ENCODE results near the gene LRRTM4. TPM values are rescaled to one million over a fixed set of nuclear protein-coding genes. Genes with fewer than 3 reads are reported as not detected.

Gene LRRTM4
- total and polyA plus RNA-seq, 4 donors, result 0.52 to 2.7 TPM; not detected in 2

DNA sequence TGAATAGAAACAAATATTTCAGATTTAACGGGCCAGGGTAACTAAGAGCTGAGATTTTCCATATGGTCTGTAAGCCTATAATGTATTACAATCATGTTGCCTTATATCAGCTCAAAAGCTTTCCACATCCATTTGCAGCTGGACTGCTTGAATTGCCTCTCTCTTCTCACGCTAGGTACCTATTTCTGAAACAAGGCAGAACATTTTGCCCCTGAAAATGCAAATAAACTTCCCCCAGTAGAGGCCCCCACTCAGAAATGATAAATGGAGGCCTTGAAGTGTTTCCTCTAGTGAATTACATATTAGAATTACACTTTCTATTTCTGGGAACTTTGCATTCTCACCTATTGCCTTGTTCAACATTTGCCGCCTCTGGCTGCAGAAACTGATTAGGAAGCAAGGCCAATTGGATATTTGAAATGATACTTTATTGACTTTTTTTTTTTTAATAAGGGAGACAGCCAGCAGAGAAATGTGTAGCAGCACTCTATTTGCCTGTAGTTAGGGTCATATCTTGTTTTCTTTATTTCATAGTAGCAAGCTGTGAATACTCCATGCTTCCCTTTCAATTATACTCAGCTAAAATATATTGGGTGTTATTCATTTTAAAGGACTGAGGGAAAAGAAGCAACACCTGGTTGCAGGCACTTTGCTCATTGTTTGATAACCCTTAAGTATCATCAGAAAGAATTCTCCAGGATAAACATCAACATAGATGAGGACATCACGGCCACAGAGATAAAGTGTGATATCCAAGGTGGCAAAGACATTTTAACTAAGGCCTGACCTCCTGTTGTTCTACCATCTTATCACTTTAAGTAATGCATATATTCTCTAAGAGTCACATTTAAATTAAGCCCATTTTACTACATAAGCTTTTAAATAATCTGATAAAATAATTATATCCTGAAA, 505.5 kb downstream of the LRRTM4 start:
- DNase-seq (no peak), ATAC-seq (ENCODE audit: low FRiP score) (no peak)
- Histone ChIP-seq H3K27me3 (ENCODE audit: control insufficient read depth in 1 of 2, insufficient read depth in 2 of 2, low read length in 1 of 2) (no peaks in the 10 kb centered on the region), H3K36me3 (ENCODE audit: control insufficient read depth in 1 of 2, insufficient read depth in 2 of 2, low read length in 1 of 2) (no peaks in the 10 kb centered on the region), H3K9me3 (ENCODE audit: control insufficient read depth, low read length) (no peaks in the 10 kb centered on the region), H3K4me3 (ENCODE audit: low read length in 2 of 2) (no peak overlapping the region), H3K27ac (ENCODE audit: low read depth in 1 of 2, low read length in 2 of 2) (no peak overlapping the region), H3K4me1 (ENCODE audit: control insufficient read depth in 1 of 2, insufficient read depth in 2 of 2, low read length in 2 of 2) (no peaks in the 10 kb centered on the region)
- WGBS, 2 donors, result 58 to 72% methylated on average over 4 of the region's 4 CpGs
- intact Hi-C loops (cut with DNase I), result no loop called here

- intact Hi-C loops (cut with DNase I), result no loop called here
- Histone ChIP-seq H3K27ac (ENCODE audit: low read depth in 1 of 2, low read length in 2 of 2) (no peak overlapping the region), H3K36me3 (ENCODE audit: control insufficient read depth in 1 of 2, insufficient read depth in 2 of 2, low read length in 1 of 2) (no peaks in the 10 kb centered on the region), H3K9me3 (ENCODE audit: control insufficient read depth, low read length) (no peaks in the 10 kb centered on the region), H3K4me3 (ENCODE audit: low read length in 2 of 2) (no peak overlapping the region), H3K27me3 (ENCODE audit: control insufficient read depth in 1 of 2, insufficient read depth in 2 of 2, low read length in 1 of 2) (no peaks in the 10 kb centered on the region), H3K4me1 (ENCODE audit: control insufficient read depth in 1 of 2, insufficient read depth in 2 of 2, low read length in 2 of 2) (no peaks in the 10 kb centered on the region)
- no peak for DNase-seq
- 89 to 96% methylated on average over 2 of the region's 2 CpGs for WGBS, 2 donors
- ATAC-seq (ENCODE audit: low FRiP score), result no peak
Observed at GRCh38 chr2:77013953-77014352, 508.2 kb downstream of the LRRTM4 start.

- Histone ChIP-seq H3K9me3 (ENCODE audit: control insufficient read depth, low read length) (no peaks in the 10 kb centered on the region), H3K4me1 (ENCODE audit: control insufficient read depth in 1 of 2, insufficient read depth in 2 of 2, low read length in 2 of 2) (no peaks in the 10 kb centered on the region), H3K36me3 (ENCODE audit: control insufficient read depth in 1 of 2, insufficient read depth in 2 of 2, low read length in 1 of 2) (no peaks in the 10 kb centered on the region), H3K27ac (ENCODE audit: low read depth in 1 of 2, low read length in 2 of 2) (no peak overlapping the region), H3K4me3 (ENCODE audit: low read length in 2 of 2) (no peak overlapping the region), H3K27me3 (ENCODE audit: control insufficient read depth in 1 of 2, insufficient read depth in 2 of 2, low read length in 1 of 2) (no peaks in the 10 kb centered on the region)
- intact Hi-C loops (cut with DNase I), result no loop called here
- 45 to 53% methylated on average over 2 of the region's 2 CpGs for WGBS, 2 donors
- DNase-seq, result no peak
- ATAC-seq (ENCODE audit: low FRiP score), result no peak
Observed at GRCh38 chr2:77013457-77013856, 508.7 kb downstream of the LRRTM4 start.

- 66 to 68% methylated on average over 3 of the region's 3 CpGs for WGBS, 2 donors
- H3K36me3 ChIP-seq (ENCODE audit: control insufficient read depth in 1 of 2, insufficient read depth in 2 of 2, low read length in 1 of 2), result no peaks in the 10 kb centered on the region
- intact Hi-C loops (cut with DNase I), result no loop called here
- no peak overlapping the region for H3K27ac ChIP-seq (ENCODE audit: low read depth in 1 of 2, low read length in 2 of 2)
- no peaks in the 10 kb centered on the region for H3K27me3 ChIP-seq (ENCODE audit: control insufficient read depth in 1 of 2, insufficient read depth in 2 of 2, low read length in 1 of 2)
- DNase-seq (no peak), ATAC-seq (ENCODE audit: low FRiP score) (no peak)
- H3K4me1 ChIP-seq (ENCODE audit: control insufficient read depth in 1 of 2, insufficient read depth in 2 of 2, low read length in 2 of 2), result no peaks in the 10 kb centered on the region
- no peak overlapping the region for H3K4me3 ChIP-seq (ENCODE audit: low read length in 2 of 2)
- no peaks in the 10 kb centered on the region for H3K9me3 ChIP-seq (ENCODE audit: control insufficient read depth, low read length)
Observed at GRCh38 chr2:77009307-77009706, 512.9 kb downstream of the LRRTM4 start.

DNA sequence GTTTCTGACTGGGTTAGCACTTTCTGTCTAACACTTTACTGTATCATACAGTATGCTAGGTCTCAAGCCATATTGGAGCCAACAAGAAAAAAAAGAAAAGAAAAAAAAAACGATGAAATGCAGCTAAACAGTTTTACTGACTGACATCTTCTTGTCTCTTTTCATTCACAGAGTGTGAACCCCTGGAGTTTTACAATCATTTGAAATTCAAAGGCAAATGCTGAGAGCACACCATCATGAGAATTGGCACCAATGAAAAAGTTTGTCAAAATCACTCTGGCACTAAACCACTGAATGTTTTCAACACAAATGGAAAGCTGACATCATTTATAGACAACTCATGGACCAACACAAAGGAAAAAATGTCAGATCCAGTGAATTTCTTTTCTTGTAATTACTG, 513.3 kb downstream of the LRRTM4 start:
- no peak for DNase-seq
- intact Hi-C loops (cut with DNase I), result no loop called here
- H3K27ac ChIP-seq (ENCODE audit: low read depth in 1 of 2, low read length in 2 of 2), result no peak overlapping the region
- no peaks in the 10 kb centered on the region for H3K27me3 ChIP-seq (ENCODE audit: control insufficient read depth in 1 of 2, insufficient read depth in 2 of 2, low read length in 1 of 2)
- H3K9me3 ChIP-seq (ENCODE audit: control insufficient read depth, low read length), result no peaks in the 10 kb centered on the region
- no peak overlapping the region for H3K4me3 ChIP-seq (ENCODE audit: low read length in 2 of 2)
- no peak for ATAC-seq (ENCODE audit: low FRiP score)
- no peaks in the 10 kb centered on the region for H3K4me1 ChIP-seq (ENCODE audit: control insufficient read depth in 1 of 2, insufficient read depth in 2 of 2, low read length in 2 of 2)
- no peaks in the 10 kb centered on the region for H3K36me3 ChIP-seq (ENCODE audit: control insufficient read depth in 1 of 2, insufficient read depth in 2 of 2, low read length in 1 of 2)
- WGBS, 2 donors, result 0 to 5% methylated on average over 1 of the region's 1 CpG

- Histone ChIP-seq H3K27me3 (ENCODE audit: control insufficient read depth in 1 of 2, insufficient read depth in 2 of 2, low read length in 1 of 2) (no peaks in the 10 kb centered on the region), H3K9me3 (ENCODE audit: control insufficient read depth, low read length) (no peaks in the 10 kb centered on the region), H3K27ac (ENCODE audit: low read depth in 1 of 2, low read length in 2 of 2) (no peak overlapping the region), H3K4me1 (ENCODE audit: control insufficient read depth in 1 of 2, insufficient read depth in 2 of 2, low read length in 2 of 2) (no peaks in the 10 kb centered on the region), H3K4me3 (ENCODE audit: low read length in 2 of 2) (no peak overlapping the region), H3K36me3 (ENCODE audit: control insufficient read depth in 1 of 2, insufficient read depth in 2 of 2, low read length in 1 of 2) (no peaks in the 10 kb centered on the region)
- WGBS, 2 donors, result 59 to 71% methylated on average over 2 of the region's 2 CpGs
- no peak for DNase-seq
- no peak for ATAC-seq (ENCODE audit: low FRiP score)
- intact Hi-C loops (cut with DNase I), result no loop called here
Observed at GRCh38 chr2:77007686-77008085, 514.5 kb downstream of the LRRTM4 start.

DNA sequence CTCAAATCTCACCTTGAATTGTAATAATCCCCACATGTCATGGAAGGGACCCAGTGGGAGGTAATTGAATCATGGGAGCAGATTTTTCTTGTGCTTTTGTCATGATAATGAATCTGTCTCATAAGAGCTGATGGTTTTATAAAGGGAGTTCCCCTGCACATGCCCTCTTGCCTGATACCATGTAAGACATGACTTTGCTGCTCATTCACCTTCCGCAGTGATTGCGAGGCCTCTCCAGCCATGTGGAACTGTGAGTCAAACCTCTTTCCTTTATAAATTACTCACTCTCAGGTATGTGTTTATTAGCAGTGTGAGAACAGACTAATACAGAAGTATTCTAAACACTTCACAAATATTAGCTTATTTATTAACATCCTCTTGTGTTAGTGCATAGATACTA, 516.7 kb downstream of the LRRTM4 start:
- no peak for ATAC-seq (ENCODE audit: low FRiP score)
- no peak overlapping the region for H3K4me3 ChIP-seq (ENCODE audit: low read length in 2 of 2)
- H3K27ac ChIP-seq (ENCODE audit: low read depth in 1 of 2, low read length in 2 of 2), result no peak overlapping the region
- no peaks in the 10 kb centered on the region for H3K9me3 ChIP-seq (ENCODE audit: control insufficient read depth, low read length)
- 98% methylated on average over 2 of the region's 2 CpGs for WGBS, 2 donors
- H3K27me3 ChIP-seq (ENCODE audit: control insufficient read depth in 1 of 2, insufficient read depth in 2 of 2, low read length in 1 of 2), result no peaks in the 10 kb centered on the region
- intact Hi-C loops (cut with DNase I), result no loop called here
- DNase-seq, result no peak
- H3K36me3 ChIP-seq (ENCODE audit: control insufficient read depth in 1 of 2, insufficient read depth in 2 of 2, low read length in 1 of 2), result no peaks in the 10 kb centered on the region
- no peaks in the 10 kb centered on the region for H3K4me1 ChIP-seq (ENCODE audit: control insufficient read depth in 1 of 2, insufficient read depth in 2 of 2, low read length in 2 of 2)

- Histone ChIP-seq H3K27ac (ENCODE audit: low read depth in 1 of 2, low read length in 2 of 2) (no peak overlapping the region), H3K4me1 (ENCODE audit: control insufficient read depth in 1 of 2, insufficient read depth in 2 of 2, low read length in 2 of 2) (no peaks in the 10 kb centered on the region), H3K9me3 (ENCODE audit: control insufficient read depth, low read length) (no peaks in the 10 kb centered on the region), H3K27me3 (ENCODE audit: control insufficient read depth in 1 of 2, insufficient read depth in 2 of 2, low read length in 1 of 2) (no peaks in the 10 kb centered on the region), H3K4me3 (ENCODE audit: low read length in 2 of 2) (no peak overlapping the region), H3K36me3 (ENCODE audit: control insufficient read depth in 1 of 2, insufficient read depth in 2 of 2, low read length in 1 of 2) (no peaks in the 10 kb centered on the region)
- DNase-seq, result no peak
- 88 to 90% methylated on average over 1 of the region's 1 CpG for WGBS, 2 donors
- intact Hi-C loops (cut with DNase I), result no loop called here
- no peak for ATAC-seq (ENCODE audit: low FRiP score)
Observed at GRCh38 chr2:77001895-77002294, 520.3 kb downstream of the LRRTM4 start.

GRCh38 chr2:76998704-76999103, 523.5 kb downstream of the LRRTM4 start:
- Histone ChIP-seq H3K4me1 (ENCODE audit: control insufficient read depth in 1 of 2, insufficient read depth in 2 of 2, low read length in 2 of 2) (no peaks in the 10 kb centered on the region), H3K27ac (ENCODE audit: low read depth in 1 of 2, low read length in 2 of 2) (no peak overlapping the region), H3K9me3 (ENCODE audit: control insufficient read depth, low read length) (no peaks in the 10 kb centered on the region), H3K27me3 (ENCODE audit: control insufficient read depth in 1 of 2, insufficient read depth in 2 of 2, low read length in 1 of 2) (no peaks in the 10 kb centered on the region), H3K36me3 (ENCODE audit: control insufficient read depth in 1 of 2, insufficient read depth in 2 of 2, low read length in 1 of 2) (no peaks in the 10 kb centered on the region), H3K4me3 (ENCODE audit: low read length in 2 of 2) (no peak overlapping the region)
- WGBS, 2 donors, result 54 to 64% methylated on average over 3 of the region's 3 CpGs
- intact Hi-C loops (cut with DNase I), result no loop called here
- no peak for DNase-seq
- no peak for ATAC-seq (ENCODE audit: low FRiP score)

All from aorta (tissue), 5 donors.